ENCODE measurements around the gene EOMES.

The EOMES gene

DNA sequence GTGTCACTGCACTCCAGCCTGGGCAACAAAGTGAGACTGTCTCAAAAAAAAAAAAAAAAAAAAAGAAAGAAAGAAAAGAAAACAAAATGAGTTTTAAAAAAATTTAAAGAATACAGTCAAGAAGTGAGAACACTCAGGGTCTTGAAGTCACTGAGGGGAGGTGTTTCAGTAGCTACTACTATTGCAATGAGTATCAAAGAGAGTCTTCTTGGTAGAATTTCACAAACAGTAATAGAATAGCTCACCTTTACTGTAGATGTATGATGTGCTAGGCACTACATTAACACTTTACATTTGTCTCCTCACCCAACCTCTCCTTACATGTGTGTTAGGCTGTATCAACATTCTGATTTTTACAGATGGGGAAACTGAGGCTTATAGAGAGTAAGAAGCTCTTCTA lies 43.9 kb downstream of the EOMES start:
- in situ Hi-C loops (cut with MboI; ENCODE audit: low pct_unique_long_range_greater_than_20kb, low sequenced_read_pairs, unreplicated experiment), result loop anchor here (10.0 to 25.0 kb wide), 2 partner anchors 363 to 541 kb away; no protein-coding TSS in a partner anchor
- DNase-seq (ENCODE audit: low spot score), result no peak
- TF ChIP-seq, protein P1, sequence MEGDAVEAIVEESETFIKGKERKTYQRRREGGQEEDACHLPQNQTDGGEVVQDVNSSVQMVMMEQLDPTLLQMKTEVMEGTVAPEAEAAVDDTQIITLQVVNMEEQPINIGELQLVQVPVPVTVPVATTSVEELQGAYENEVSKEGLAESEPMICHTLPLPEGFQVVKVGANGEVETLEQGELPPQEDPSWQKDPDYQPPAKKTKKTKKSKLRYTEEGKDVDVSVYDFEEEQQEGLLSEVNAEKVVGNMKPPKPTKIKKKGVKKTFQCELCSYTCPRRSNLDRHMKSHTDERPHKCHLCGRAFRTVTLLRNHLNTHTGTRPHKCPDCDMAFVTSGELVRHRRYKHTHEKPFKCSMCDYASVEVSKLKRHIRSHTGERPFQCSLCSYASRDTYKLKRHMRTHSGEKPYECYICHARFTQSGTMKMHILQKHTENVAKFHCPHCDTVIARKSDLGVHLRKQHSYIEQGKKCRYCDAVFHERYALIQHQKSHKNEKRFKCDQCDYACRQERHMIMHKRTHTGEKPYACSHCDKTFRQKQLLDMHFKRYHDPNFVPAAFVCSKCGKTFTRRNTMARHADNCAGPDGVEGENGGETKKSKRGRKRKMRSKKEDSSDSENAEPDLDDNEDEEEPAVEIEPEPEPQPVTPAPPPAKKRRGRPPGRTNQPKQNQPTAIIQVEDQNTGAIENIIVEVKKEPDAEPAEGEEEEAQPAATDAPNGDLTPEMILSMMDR (IDR thresholded peaks at IDR 0.05; ENCODE audit: extremely low read depth, insufficient read depth, missing control alignments), result no peak

- TF ChIP-seq, protein P1 (IDR thresholded peaks at IDR 0.05; ENCODE audit: extremely low read depth, insufficient read depth, missing control alignments), result no peak
- DNase-seq (ENCODE audit: low spot score), result no peak
- in situ Hi-C loops (cut with MboI; ENCODE audit: low pct_unique_long_range_greater_than_20kb, low sequenced_read_pairs, unreplicated experiment), result loop anchor here (10.0 to 25.0 kb wide), 2 partner anchors 363 to 540 kb away; no protein-coding TSS in a partner anchor
Measured at GRCh38 chr3:27677565-27677964, 44.6 kb downstream of the EOMES start.

GRCh38 chr3:27675287-27675686 lies 46.8 kb downstream of the EOMES start:
- TF ChIP-seq, protein P1 (IDR thresholded peaks at IDR 0.05; ENCODE audit: extremely low read depth, insufficient read depth, missing control alignments), result no peak
- no peak for DNase-seq (ENCODE audit: low spot score)
- in situ Hi-C loops (cut with MboI; ENCODE audit: low pct_unique_long_range_greater_than_20kb, low sequenced_read_pairs, unreplicated experiment), result loop anchor here (10.0 to 25.0 kb wide), 2 partner anchors 360 to 538 kb away; no protein-coding TSS in a partner anchor

DNA sequence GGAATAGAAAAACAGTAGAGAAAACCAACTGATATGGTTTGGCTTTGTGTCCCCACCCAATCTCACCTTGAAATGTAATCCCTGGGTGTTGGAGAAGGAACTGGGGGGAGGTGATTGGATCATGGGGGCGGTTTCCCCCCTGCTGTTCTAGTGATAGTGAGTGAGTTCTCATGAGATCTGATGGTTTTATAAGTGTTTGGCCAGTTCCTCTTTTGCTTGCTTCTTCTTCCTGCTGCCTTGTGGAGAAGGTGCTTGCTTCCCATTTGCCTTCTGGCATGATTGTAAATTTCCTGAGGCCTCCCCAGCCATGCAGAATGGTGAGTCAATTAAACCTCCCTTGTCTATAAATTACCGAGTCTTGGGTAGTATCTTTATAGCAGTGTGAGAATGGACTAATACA lies 48.4 kb downstream of the EOMES start:
- in situ Hi-C loops (cut with MboI; ENCODE audit: low pct_unique_long_range_greater_than_20kb, low sequenced_read_pairs, unreplicated experiment), result loop anchor here (10.0 kb wide), 1 partner anchor 359 kb away; no protein-coding TSS in a partner anchor
- TF ChIP-seq, protein P1 (IDR thresholded peaks at IDR 0.05; ENCODE audit: extremely low read depth, insufficient read depth, missing control alignments), result no peak
- DNase-seq (ENCODE audit: low spot score), result no peak

- no peak for DNase-seq (ENCODE audit: low spot score)
- TF ChIP-seq, protein P1 (IDR thresholded peaks at IDR 0.05; ENCODE audit: extremely low read depth, insufficient read depth, missing control alignments), result no peak
- in situ Hi-C loops (cut with MboI; ENCODE audit: low pct_unique_long_range_greater_than_20kb, low sequenced_read_pairs, unreplicated experiment), result loop anchor here (10.0 kb wide), 1 partner anchor 356 kb away; no protein-coding TSS in a partner anchor
Measured at GRCh38 chr3:27671101-27671500, 51.0 kb downstream of the EOMES start.

DNA sequence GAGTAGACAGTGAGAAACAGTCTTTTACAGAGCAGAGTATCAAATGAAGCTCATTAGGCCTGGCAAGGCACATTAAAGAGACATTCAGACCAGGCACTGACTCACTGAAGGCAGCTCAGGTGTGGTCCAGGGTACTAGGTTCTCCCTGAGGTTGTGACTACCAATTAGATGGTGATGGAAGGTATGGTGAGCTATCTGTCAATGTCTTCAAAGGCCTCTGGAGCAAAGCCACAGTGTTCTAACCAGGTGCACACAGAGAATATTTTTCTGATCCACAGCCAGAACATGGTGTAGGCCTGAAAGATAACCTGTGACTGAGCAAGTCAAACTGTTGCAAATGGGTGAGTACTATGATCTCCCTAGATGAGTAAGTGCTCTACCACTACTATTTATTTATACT lies 51.5 kb downstream of the EOMES start:
- TF ChIP-seq, protein P1 (IDR thresholded peaks at IDR 0.05; ENCODE audit: extremely low read depth, insufficient read depth, missing control alignments), result no peak
- in situ Hi-C loops (cut with MboI; ENCODE audit: low pct_unique_long_range_greater_than_20kb, low sequenced_read_pairs, unreplicated experiment), result loop anchor here (10.0 kb wide), 1 partner anchor 356 kb away; no protein-coding TSS in a partner anchor
- no peak for DNase-seq (ENCODE audit: low spot score)

Measured in GM13977 (cell line).